ENCODE data around the gene DPP6. TPM values are rescaled to one million over a fixed set of nuclear protein-coding genes. Genes with fewer than 3 reads are reported as not detected.

Gene DPP6
- polyA plus RNA-seq, 1 of the 3 experiments (the other 2 are of a cell fraction): not detected

DNA sequence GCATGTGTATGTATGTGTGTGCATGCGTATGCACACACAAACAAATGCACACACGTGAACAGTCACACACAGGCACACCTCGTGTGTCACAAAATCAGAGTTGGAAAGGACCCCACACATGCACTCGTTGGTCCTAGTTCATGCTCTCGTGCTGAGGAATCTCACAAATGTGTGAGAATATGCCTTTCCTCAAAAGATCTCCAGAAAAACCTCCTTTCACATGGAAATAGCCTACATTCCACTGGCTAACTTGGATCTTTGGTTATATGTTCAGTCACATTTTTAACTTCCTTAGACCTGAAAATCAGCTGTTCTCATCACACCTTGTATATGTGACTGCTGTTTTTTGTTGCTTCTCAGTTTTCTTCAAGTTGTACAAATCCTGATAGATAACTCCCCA is 256.7 kb downstream of the DPP6 start:
- H3K36me3 ChIP-seq (replicated peaks in 1 of 2; ENCODE audit: control insufficient read depth in 1 of 2, insufficient read depth in 2 of 2, low read length in 1 of 2): no peaks in the 10 kb centered on the region
- 27% methylated on average over 5 of the region's 5 CpGs for WGBS (ENCODE audit: low lambda C conversion rate)

DNA sequence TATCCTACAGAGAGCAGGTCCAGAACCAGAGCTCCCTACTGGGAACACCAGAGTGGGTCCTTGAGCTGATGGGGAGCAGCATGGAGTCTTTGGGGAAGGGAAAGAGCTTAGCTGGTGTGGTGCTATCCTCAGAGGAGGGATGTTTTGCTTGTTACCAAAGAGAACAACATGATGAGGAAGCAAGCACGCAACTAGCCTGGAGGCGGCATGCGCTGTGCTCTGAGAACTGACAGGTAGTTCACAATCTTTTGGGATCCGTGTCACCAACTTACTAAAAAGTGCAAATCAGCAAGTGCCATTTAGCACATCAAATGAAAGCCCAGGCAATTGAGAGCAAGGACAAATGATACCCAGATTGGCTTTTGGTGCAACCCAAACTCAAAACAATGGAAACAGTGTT is 257.9 kb downstream of the DPP6 start:
- H3K9ac ChIP-seq: no peak overlapping the region
- ChIA-PET POLR2A (no interaction called here), CTCF (no interaction called here)
- no peak for DNase-seq
- H3K27me3 ChIP-seq (ENCODE audit: insufficient read depth): no peaks in the 10 kb centered on the region
- H3K4me3 ChIP-seq (ENCODE audit: low read depth in 2 of 2, low read length in 1 of 2): no peak overlapping the region
- TF ChIP-seq, protein P1, sequence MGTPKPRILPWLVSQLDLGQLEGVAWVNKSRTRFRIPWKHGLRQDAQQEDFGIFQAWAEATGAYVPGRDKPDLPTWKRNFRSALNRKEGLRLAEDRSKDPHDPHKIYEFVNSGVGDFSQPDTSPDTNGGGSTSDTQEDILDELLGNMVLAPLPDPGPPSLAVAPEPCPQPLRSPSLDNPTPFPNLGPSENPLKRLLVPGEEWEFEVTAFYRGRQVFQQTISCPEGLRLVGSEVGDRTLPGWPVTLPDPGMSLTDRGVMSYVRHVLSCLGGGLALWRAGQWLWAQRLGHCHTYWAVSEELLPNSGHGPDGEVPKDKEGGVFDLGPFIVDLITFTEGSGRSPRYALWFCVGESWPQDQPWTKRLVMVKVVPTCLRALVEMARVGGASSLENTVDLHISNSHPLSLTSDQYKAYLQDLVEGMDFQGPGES (IDR thresholded peaks at IDR 0.05; ENCODE audit: low read depth, low read length): no peak
- TF ChIP-seq GATA2 (CRISPR knock-in tag; IDR thresholded peaks at IDR 0.05) (no peak), FOSL2 (IDR thresholded peaks at IDR 0.05; ENCODE audit: borderline replicate concordance, low read depth) (no peak), CHD2 (IDR thresholded peaks at IDR 0.05; ENCODE audit: low read length, partially characterized antibody) (no peak), TCF12 (IDR thresholded peaks at IDR 0.05) (no peak), RAD21 (IDR thresholded peaks at IDR 0.05; ENCODE audit: low read length) (no peak), GABPA (IDR thresholded peaks at IDR 0.05; ENCODE audit: low read depth) (no peak), RFX5 (IDR thresholded peaks at IDR 0.05; ENCODE audit: low read length) (no peak), EP300 (IDR thresholded peaks at IDR 0.05; ENCODE audit: borderline replicate concordance in 1 of 2, low read depth in 1 of 2, low read length in 1 of 2) (no peak), MEF2A (IDR thresholded peaks at IDR 0.05; ENCODE audit: borderline replicate concordance, low read depth) (no peak), USF1 (IDR thresholded peaks at IDR 0.05; ENCODE audit: borderline replicate concordance, low read depth) (no peak), ELF1 (IDR thresholded peaks at IDR 0.05) (no peak), MXI1 (IDR thresholded peaks at IDR 0.05; ENCODE audit: low read depth, low read length) (no peak), ZBTB33 (IDR thresholded peaks at IDR 0.05; ENCODE audit: borderline replicate concordance, low read depth) (no peak), SMC3 (IDR thresholded peaks at IDR 0.05; ENCODE audit: low read depth, low read length) (no peak), SIN3A (IDR thresholded peaks at IDR 0.05; ENCODE audit: borderline replicate concordance, low read depth, low read length) (no peak), POLR2AphosphoS5 (IDR thresholded peaks at IDR 0.05; ENCODE audit: low read depth, low read length) (no peak)
- TF ChIP-seq, protein P2, sequence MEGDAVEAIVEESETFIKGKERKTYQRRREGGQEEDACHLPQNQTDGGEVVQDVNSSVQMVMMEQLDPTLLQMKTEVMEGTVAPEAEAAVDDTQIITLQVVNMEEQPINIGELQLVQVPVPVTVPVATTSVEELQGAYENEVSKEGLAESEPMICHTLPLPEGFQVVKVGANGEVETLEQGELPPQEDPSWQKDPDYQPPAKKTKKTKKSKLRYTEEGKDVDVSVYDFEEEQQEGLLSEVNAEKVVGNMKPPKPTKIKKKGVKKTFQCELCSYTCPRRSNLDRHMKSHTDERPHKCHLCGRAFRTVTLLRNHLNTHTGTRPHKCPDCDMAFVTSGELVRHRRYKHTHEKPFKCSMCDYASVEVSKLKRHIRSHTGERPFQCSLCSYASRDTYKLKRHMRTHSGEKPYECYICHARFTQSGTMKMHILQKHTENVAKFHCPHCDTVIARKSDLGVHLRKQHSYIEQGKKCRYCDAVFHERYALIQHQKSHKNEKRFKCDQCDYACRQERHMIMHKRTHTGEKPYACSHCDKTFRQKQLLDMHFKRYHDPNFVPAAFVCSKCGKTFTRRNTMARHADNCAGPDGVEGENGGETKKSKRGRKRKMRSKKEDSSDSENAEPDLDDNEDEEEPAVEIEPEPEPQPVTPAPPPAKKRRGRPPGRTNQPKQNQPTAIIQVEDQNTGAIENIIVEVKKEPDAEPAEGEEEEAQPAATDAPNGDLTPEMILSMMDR (IDR thresholded peaks at IDR 0.05): no peak
- H3K9me3 ChIP-seq: no peaks in the 10 kb centered on the region; the same call in 1 of the 2 replicates
- peaks cover 0 to 10% of the 10 kb centered on the region in 2 experiments; a peak in 2 of 4 replicates for H3K4me1 ChIP-seq (ENCODE audit: control insufficient read depth in 1 of 2, insufficient read depth in 2 of 2, low read depth in 1 of 2, low read length in 1 of 2)
- no peaks in the 10 kb centered on the region for H3K79me2 ChIP-seq (ENCODE audit: insufficient read depth)
- H3K36me3 ChIP-seq (replicated peaks in 1 of 2; ENCODE audit: control insufficient read depth in 1 of 2, insufficient read depth in 2 of 2, low read length in 1 of 2): no peaks in the 10 kb centered on the region
- no peak overlapping the region for H3K4me2 ChIP-seq
- no peaks in the 10 kb centered on the region for H3F3A ChIP-seq (replicated peaks; ENCODE audit: insufficient read depth)
- H2AFZ ChIP-seq (ENCODE audit: low read depth): no peak overlapping the region
- no peak overlapping the region for H3K27ac ChIP-seq (ENCODE audit: low read depth in 2 of 2, low read length in 1 of 2)
- H3K9me2 ChIP-seq: no peaks in the 10 kb centered on the region
- 40% methylated on average over 4 of the region's 4 CpGs for WGBS (ENCODE audit: low lambda C conversion rate)
- no peaks in the 10 kb centered on the region for H4K20me1 ChIP-seq (ENCODE audit: insufficient read depth)

More for the DNA sequence above, 256.7 kb downstream of the DPP6 start:
- no peak overlapping the region for H3K4me2 ChIP-seq
- DNase-seq: no peak
- no peaks in the 10 kb centered on the region for H3F3A ChIP-seq (replicated peaks; ENCODE audit: insufficient read depth)
- ChIA-PET CTCF (no interaction called here), POLR2A (no interaction called here)
- H4K20me1 ChIP-seq (ENCODE audit: insufficient read depth): no peaks in the 10 kb centered on the region
- H3K27me3 ChIP-seq (ENCODE audit: insufficient read depth): no peaks in the 10 kb centered on the region
- no peaks in the 10 kb centered on the region for H3K79me2 ChIP-seq (ENCODE audit: insufficient read depth)
- no peak for TF ChIP-seq RAD21 (IDR thresholded peaks at IDR 0.05; ENCODE audit: low read length)
- TF ChIP-seq EZH2phosphoT487 (IDR thresholded peaks at IDR 0.05; ENCODE audit: borderline replicate concordance, low read depth): no peak
- TF ChIP-seq, protein P3, sequence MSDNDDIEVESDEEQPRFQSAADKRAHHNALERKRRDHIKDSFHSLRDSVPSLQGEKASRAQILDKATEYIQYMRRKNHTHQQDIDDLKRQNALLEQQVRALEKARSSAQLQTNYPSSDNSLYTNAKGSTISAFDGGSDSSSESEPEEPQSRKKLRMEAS (IDR thresholded peaks at IDR 0.05; ENCODE audit: low read depth): no peak
- no peak for TF ChIP-seq TCF12 (IDR thresholded peaks at IDR 0.05)
- no peak overlapping the region for H3K27ac ChIP-seq (ENCODE audit: low read depth in 2 of 2, low read length in 1 of 2)
- no peaks in the 10 kb centered on the region for H3K9me3 ChIP-seq
- H3K9ac ChIP-seq: no peak overlapping the region
- H3K4me1 ChIP-seq (ENCODE audit: control insufficient read depth in 1 of 2, insufficient read depth in 2 of 2, low read depth in 1 of 2, low read length in 1 of 2): peaks cover 0 to 17% of the 10 kb centered on the region in 2 experiments; a peak in 2 of 4 replicates
- H2AFZ ChIP-seq (ENCODE audit: low read depth): no peak overlapping the region
- H3K9me2 ChIP-seq: no peaks in the 10 kb centered on the region
- H3K4me3 ChIP-seq (ENCODE audit: low read depth in 2 of 2, low read length in 1 of 2): no peak overlapping the region
